ENCODE measurements around the gene POPDC3.

- TF ChIP-seq EZH2phosphoT487 (conservative IDR thresholded peaks at IDR 0.05; ENCODE audit: low read length): no peak
- TF ChIP-seq, protein P1, sequence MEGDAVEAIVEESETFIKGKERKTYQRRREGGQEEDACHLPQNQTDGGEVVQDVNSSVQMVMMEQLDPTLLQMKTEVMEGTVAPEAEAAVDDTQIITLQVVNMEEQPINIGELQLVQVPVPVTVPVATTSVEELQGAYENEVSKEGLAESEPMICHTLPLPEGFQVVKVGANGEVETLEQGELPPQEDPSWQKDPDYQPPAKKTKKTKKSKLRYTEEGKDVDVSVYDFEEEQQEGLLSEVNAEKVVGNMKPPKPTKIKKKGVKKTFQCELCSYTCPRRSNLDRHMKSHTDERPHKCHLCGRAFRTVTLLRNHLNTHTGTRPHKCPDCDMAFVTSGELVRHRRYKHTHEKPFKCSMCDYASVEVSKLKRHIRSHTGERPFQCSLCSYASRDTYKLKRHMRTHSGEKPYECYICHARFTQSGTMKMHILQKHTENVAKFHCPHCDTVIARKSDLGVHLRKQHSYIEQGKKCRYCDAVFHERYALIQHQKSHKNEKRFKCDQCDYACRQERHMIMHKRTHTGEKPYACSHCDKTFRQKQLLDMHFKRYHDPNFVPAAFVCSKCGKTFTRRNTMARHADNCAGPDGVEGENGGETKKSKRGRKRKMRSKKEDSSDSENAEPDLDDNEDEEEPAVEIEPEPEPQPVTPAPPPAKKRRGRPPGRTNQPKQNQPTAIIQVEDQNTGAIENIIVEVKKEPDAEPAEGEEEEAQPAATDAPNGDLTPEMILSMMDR (IDR thresholded peaks at IDR 0.05; ENCODE audit: insufficient read depth, low read length, poor library complexity, severe bottlenecking): no peak
These were observed 19.9 kb upstream of the POPDC3 start for GRCh38 chr6:105199711-105200110.

All from SU-DHL-6 (cell line).